ENCODE results near the gene OR8B12. TPM values are rescaled to one million over a fixed set of nuclear protein-coding genes. Genes with fewer than 3 reads are reported as not detected.
A peak's percentile ranks its signal among the peaks of the same experiment; 100 is the strongest.

Gene OR8B12, protein sequence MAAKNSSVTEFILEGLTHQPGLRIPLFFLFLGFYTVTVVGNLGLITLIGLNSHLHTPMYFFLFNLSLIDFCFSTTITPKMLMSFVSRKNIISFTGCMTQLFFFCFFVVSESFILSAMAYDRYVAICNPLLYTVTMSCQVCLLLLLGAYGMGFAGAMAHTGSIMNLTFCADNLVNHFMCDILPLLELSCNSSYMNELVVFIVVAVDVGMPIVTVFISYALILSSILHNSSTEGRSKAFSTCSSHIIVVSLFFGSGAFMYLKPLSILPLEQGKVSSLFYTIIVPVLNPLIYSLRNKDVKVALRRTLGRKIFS
- not detected for total RNA-seq (2013)
- polyA plus RNA-seq, result not detected
- not detected in 2 replicates for polyA minus RNA-seq
- total RNA-seq, result 0 to 1.8 (median 0.04) reads per million in 11 experiments

GRCh38 chr11:124543554-124543953 lies at the start of gene OR8B12:
OR8B12 (minus strand) TSS chr11:124543654; CDS start chr11:124543654, 0 bp downstream.
- no peaks in the 10 kb centered on the region for H3K4me1 Mint-ChIP-seq
- DNase-seq, result no peak
- Histone ChIP-seq H3K27me3 (ENCODE audit: control insufficient read depth in 2 of 2, insufficient read depth in 2 of 2, low read length in 2 of 2) (no peaks in the 10 kb centered on the region), H4K20me1 (ENCODE audit: insufficient read depth, low read length) (no peaks in the 10 kb centered on the region), H3K9me3 (replicated peaks in 1 of 2; ENCODE audit: control insufficient read depth in 1 of 2, insufficient read depth in 1 of 2, low read length in 2 of 2) (no peaks in the 10 kb centered on the region), H2AFZ (ENCODE audit: insufficient read depth, low read depth, low read length, poor library complexity, severe bottlenecking) (no peak within 1 kb of the TSS), H3K4me1 (ENCODE audit: control insufficient read depth in 1 of 2, insufficient read depth in 2 of 2, low read length in 2 of 2) (no peaks in the 10 kb centered on the region), H3K27ac (ENCODE audit: low read depth in 1 of 2, low read length in 2 of 2) (no peak within 1 kb of the TSS), H3K9ac (ENCODE audit: insufficient read depth, low read length, poor library complexity, severe bottlenecking) (no peak within 1 kb of the TSS), H3K79me2 (ENCODE audit: insufficient read depth, low read length) (no peaks in the 10 kb centered on the region), H3K4me2 (replicated peaks; ENCODE audit: extremely low read depth, low read length, poor library complexity, severe bottlenecking) (no peak within 1 kb of the TSS), H3K36me3 (replicated peaks in 1 of 2; ENCODE audit: control insufficient read depth in 1 of 2, insufficient read depth in 2 of 2, low read length in 2 of 2) (no peaks in the 10 kb centered on the region), H3K4me3 (replicated peaks in 1 of 3; ENCODE audit: low read depth in 2 of 3, low read length in 3 of 3) (no peak within 1 kb of the TSS)
- peaks cover 0 to 3% (median 1%) of the 10 kb centered on the region in 3 donors for H3K27me3 Mint-ChIP-seq (ENCODE audit: low read depth in 3 of 3)
- intact Hi-C loops (cut with micrococcal nuclease), result no loop called here
- no peaks in the 10 kb centered on the region for H3K36me3 Mint-ChIP-seq
- H3K4me3 Mint-ChIP-seq, result no peak within 1 kb of the TSS
- peaks cover 0 to 2% (median 0%) of the 10 kb centered on the region in 7 donors for H3K9me3 Mint-ChIP-seq
- WGBS (ENCODE audit: insufficient coverage), result no CpG with 5 or more reads among the region's 5 CpGs
- peak within 1 kb of the TSS in 1 of 7 donors; percentile 15 for H3K27ac Mint-ChIP-seq
- TF ChIP-seq, protein P1, sequence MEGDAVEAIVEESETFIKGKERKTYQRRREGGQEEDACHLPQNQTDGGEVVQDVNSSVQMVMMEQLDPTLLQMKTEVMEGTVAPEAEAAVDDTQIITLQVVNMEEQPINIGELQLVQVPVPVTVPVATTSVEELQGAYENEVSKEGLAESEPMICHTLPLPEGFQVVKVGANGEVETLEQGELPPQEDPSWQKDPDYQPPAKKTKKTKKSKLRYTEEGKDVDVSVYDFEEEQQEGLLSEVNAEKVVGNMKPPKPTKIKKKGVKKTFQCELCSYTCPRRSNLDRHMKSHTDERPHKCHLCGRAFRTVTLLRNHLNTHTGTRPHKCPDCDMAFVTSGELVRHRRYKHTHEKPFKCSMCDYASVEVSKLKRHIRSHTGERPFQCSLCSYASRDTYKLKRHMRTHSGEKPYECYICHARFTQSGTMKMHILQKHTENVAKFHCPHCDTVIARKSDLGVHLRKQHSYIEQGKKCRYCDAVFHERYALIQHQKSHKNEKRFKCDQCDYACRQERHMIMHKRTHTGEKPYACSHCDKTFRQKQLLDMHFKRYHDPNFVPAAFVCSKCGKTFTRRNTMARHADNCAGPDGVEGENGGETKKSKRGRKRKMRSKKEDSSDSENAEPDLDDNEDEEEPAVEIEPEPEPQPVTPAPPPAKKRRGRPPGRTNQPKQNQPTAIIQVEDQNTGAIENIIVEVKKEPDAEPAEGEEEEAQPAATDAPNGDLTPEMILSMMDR (IDR thresholded peaks at IDR 0.05), result no peak

DNA sequence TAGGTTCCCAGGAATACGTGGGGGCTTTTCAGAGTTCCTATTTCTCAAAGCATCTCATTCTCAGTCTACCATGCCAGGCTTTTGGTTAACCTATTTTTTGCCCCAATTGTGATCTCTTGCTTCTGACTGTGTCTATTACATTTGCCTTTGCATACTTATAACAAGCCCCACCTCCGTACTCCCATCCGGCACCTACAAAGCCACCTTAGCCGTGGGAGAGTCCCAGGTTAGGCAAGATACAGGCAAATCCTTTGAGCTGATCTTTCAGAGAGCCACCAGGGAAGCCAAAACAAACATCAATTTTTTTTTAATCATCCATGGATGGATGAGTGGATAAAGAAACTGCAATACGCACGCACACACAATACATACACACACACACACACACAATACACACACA lies 49.2 kb upstream of the OR8B12 start:
- H2AFZ ChIP-seq (ENCODE audit: insufficient read depth, low read depth, low read length, poor library complexity, severe bottlenecking), result no peak overlapping the region
- no peaks in the 10 kb centered on the region for H3K27me3 ChIP-seq (ENCODE audit: control insufficient read depth in 2 of 2, insufficient read depth in 2 of 2, low read length in 2 of 2)
- Mint-ChIP-seq H3K27ac (no peak overlapping the region), H3K4me3 (no peak overlapping the region), H3K4me1 (no peaks in the 10 kb centered on the region), H3K27me3 (ENCODE audit: low read depth in 3 of 3) (peaks cover 7 to 16% (median 8%) of the 10 kb centered on the region in 3 donors), H3K9me3 (no peaks in the 10 kb centered on the region), H3K36me3 (no peaks in the 10 kb centered on the region)
- no peaks in the 10 kb centered on the region for H3K9me3 ChIP-seq (replicated peaks in 1 of 2; ENCODE audit: control insufficient read depth in 1 of 2, insufficient read depth in 1 of 2, low read length in 2 of 2)
- no peak overlapping the region for H3K4me3 ChIP-seq (replicated peaks in 1 of 3; ENCODE audit: low read depth in 2 of 3, low read length in 3 of 3)
- no peaks in the 10 kb centered on the region for H3K36me3 ChIP-seq (replicated peaks in 1 of 2; ENCODE audit: control insufficient read depth in 1 of 2, insufficient read depth in 2 of 2, low read length in 2 of 2)
- TF ChIP-seq, protein P1 (IDR thresholded peaks at IDR 0.05), result no peak
- no peaks in the 10 kb centered on the region for H3K4me1 ChIP-seq (ENCODE audit: control insufficient read depth in 1 of 2, insufficient read depth in 2 of 2, low read length in 2 of 2)
- H3K27ac ChIP-seq (ENCODE audit: low read depth in 1 of 2, low read length in 2 of 2), result no peak overlapping the region
- H4K20me1 ChIP-seq (ENCODE audit: insufficient read depth, low read length), result no peaks in the 10 kb centered on the region
- H3K4me2 ChIP-seq (replicated peaks; ENCODE audit: extremely low read depth, low read length, poor library complexity, severe bottlenecking), result no peak overlapping the region
- H3K9ac ChIP-seq (ENCODE audit: insufficient read depth, low read length, poor library complexity, severe bottlenecking), result no peak overlapping the region
- WGBS (ENCODE audit: insufficient coverage), result 83% methylated on average over 3 of the region's 6 CpGs
- no peaks in the 10 kb centered on the region for H3K79me2 ChIP-seq (ENCODE audit: insufficient read depth, low read length)
- no peak for DNase-seq
- intact Hi-C loops (cut with micrococcal nuclease), result no loop called here

Measured in CD14-positive monocyte (primary cell).